ENCODE results near the gene HABP2.

HABP2 gene

GRCh38 chr10:113547426-113547825 is 5.4 kb upstream of the HABP2 start:
- H3K4me1 ChIP-seq (ENCODE audit: insufficient read depth, low read length, severe bottlenecking), result no peaks in the 10 kb centered on the region
- H3K79me2 ChIP-seq (ENCODE audit: insufficient read depth, low read length), result no peaks in the 10 kb centered on the region
- peaks cover 8% of the 10 kb centered on the region; the same call in 1 of the 2 replicates for H3K27me3 ChIP-seq (ENCODE audit: insufficient read depth, low read length)
- no peaks in the 10 kb centered on the region for H3K9me3 ChIP-seq (ENCODE audit: low read length)
- no peak overlapping the region for H3K27ac ChIP-seq (ENCODE audit: low read depth, low read length, poor library complexity, severe bottlenecking)
- no peak overlapping the region for H3K4me2 ChIP-seq (ENCODE audit: low read length)
- no peak overlapping the region for H3K9ac ChIP-seq (ENCODE audit: low read length)
- H2AFZ ChIP-seq (ENCODE audit: low read length), result no peak overlapping the region
- H3K9me2 ChIP-seq (ENCODE audit: low read depth, low read length), result no peaks in the 10 kb centered on the region
- no peak for TF ChIP-seq EZH2 (IDR thresholded peaks at IDR 0.05; ENCODE audit: borderline replicate concordance, low read length)
- TF ChIP-seq CTCF (IDR thresholded peaks at IDR 0.05; ENCODE audit: low read length), result no peak
- no peak overlapping the region for H3K4me3 ChIP-seq (ENCODE audit: low read depth, low read length, poor library complexity, severe bottlenecking)
- no peaks in the 10 kb centered on the region for H3F3A ChIP-seq (ENCODE audit: insufficient read depth, low read length)
- H4K20me1 ChIP-seq (ENCODE audit: insufficient read depth, low read length), result no peaks in the 10 kb centered on the region
- no peaks in the 10 kb centered on the region for H3K36me3 ChIP-seq (ENCODE audit: insufficient read depth, low read length)

GRCh38 chr10:113549856-113550255 is 3.0 kb upstream of the HABP2 start:
- Histone ChIP-seq H3K36me3 (ENCODE audit: insufficient read depth, low read length) (no peaks in the 10 kb centered on the region), H3K9ac (ENCODE audit: low read length) (no peak overlapping the region), H3K4me2 (ENCODE audit: low read length) (no peak overlapping the region), H3K9me3 (ENCODE audit: low read length) (no peaks in the 10 kb centered on the region), H3K79me2 (ENCODE audit: insufficient read depth, low read length) (no peaks in the 10 kb centered on the region), H3K9me2 (ENCODE audit: low read depth, low read length) (no peaks in the 10 kb centered on the region), H2AFZ (ENCODE audit: low read length) (no peak overlapping the region), H4K20me1 (ENCODE audit: insufficient read depth, low read length) (no peaks in the 10 kb centered on the region), H3F3A (ENCODE audit: insufficient read depth, low read length) (no peaks in the 10 kb centered on the region), H3K27me3 (ENCODE audit: insufficient read depth, low read length) (peaks cover 8% of the 10 kb centered on the region; the same call in 1 of the 2 replicates), H3K4me1 (ENCODE audit: insufficient read depth, low read length, severe bottlenecking) (no peaks in the 10 kb centered on the region), H3K27ac (ENCODE audit: low read depth, low read length, poor library complexity, severe bottlenecking) (no peak overlapping the region), H3K4me3 (ENCODE audit: low read depth, low read length, poor library complexity, severe bottlenecking) (no peak overlapping the region)
- no peak for TF ChIP-seq EZH2 (IDR thresholded peaks at IDR 0.05; ENCODE audit: borderline replicate concordance, low read length)
- no peak for TF ChIP-seq CTCF (IDR thresholded peaks at IDR 0.05; ENCODE audit: low read length)

- H3K27ac ChIP-seq (ENCODE audit: low read depth, low read length, poor library complexity, severe bottlenecking), result no peak overlapping the region
- H3F3A ChIP-seq (ENCODE audit: insufficient read depth, low read length), result no peaks in the 10 kb centered on the region
- TF ChIP-seq EZH2 (IDR thresholded peaks at IDR 0.05; ENCODE audit: borderline replicate concordance, low read length), result no peak
- no peak for TF ChIP-seq CTCF (IDR thresholded peaks at IDR 0.05; ENCODE audit: low read length)
- no peaks in the 10 kb centered on the region for H3K79me2 ChIP-seq (ENCODE audit: insufficient read depth, low read length)
- no peak overlapping the region for H3K9ac ChIP-seq (ENCODE audit: low read length)
- no peaks in the 10 kb centered on the region for H3K4me1 ChIP-seq (ENCODE audit: insufficient read depth, low read length, severe bottlenecking)
- H3K4me3 ChIP-seq (ENCODE audit: low read depth, low read length, poor library complexity, severe bottlenecking), result no peak overlapping the region
- no peaks in the 10 kb centered on the region for H4K20me1 ChIP-seq (ENCODE audit: insufficient read depth, low read length)
- H3K9me2 ChIP-seq (ENCODE audit: low read depth, low read length), result no peaks in the 10 kb centered on the region
- no peaks in the 10 kb centered on the region for H3K9me3 ChIP-seq (ENCODE audit: low read length)
- H3K27me3 ChIP-seq (ENCODE audit: insufficient read depth, low read length), result peaks cover 8% of the 10 kb centered on the region; the same call in 1 of the 2 replicates
- H3K4me2 ChIP-seq (ENCODE audit: low read length), result no peak overlapping the region
- no peak overlapping the region for H2AFZ ChIP-seq (ENCODE audit: low read length)
- no peaks in the 10 kb centered on the region for H3K36me3 ChIP-seq (ENCODE audit: insufficient read depth, low read length)
Measured at GRCh38 chr10:113550365-113550764, 2.5 kb upstream of the HABP2 start.
